Neural progenitor cell (in vitro differentiated cells): ENCODE data around the gene LDLRAD2.

Experiments used
- CTCF ChIP-seq: fragments of 200-600 bp; sonication (generic); IDR thresholded peaks from 2 replicates; pipeline ENCODE4 v1.5.1; 2017; ENCODE audit warnings: antibody characterized with exemption, mild to moderate bottlenecking
- EZH2 ChIP-seq: fragments of 200-600 bp; sonication (generic); IDR thresholded peaks from 2 replicates; pipeline ENCODE4 v1.6.1; 2017; ENCODE audit warnings: antibody characterized with exemption, mild to moderate bottlenecking, moderate library complexity
- EZH2phosphoT487 ChIP-seq: fragments of 200-600 bp; sonication (generic); IDR thresholded peaks from 2 replicates; pipeline ENCODE4 v1.6.1; 2017; ENCODE audit warnings: antibody characterized with exemption

- TF ChIP-seq CTCF, result no peak
- no peak for TF ChIP-seq EZH2
- TF ChIP-seq EZH2phosphoT487, result no peak
These were observed 33.7 kb upstream of the LDLRAD2 start for GRCh38 chr1:21778405-21778727.
